GM19468 (cell line): ENCODE results near the gene HIP1R.

Experiments
- ATAC-seq: cut with Tn5 transposase; IDR thresholded peaks from one replicate; pipeline ENCODE4 v1.9.1; 2021; ENCODE audit warnings: mild to moderate bottlenecking, moderate library complexity, moderate number of reproducible peaks; ENCODE audit not compliant: unreplicated experiment; ENCODE audit errors: extremely low read depth

Gene HIP1R

GRCh38 chr12:122830517-122831214, 4.6 kb upstream of the HIP1R start:
- no peak for ATAC-seq

- ATAC-seq = no peak
Measured at GRCh38 chr12:122834104-122834920, 945 bp upstream of the HIP1R start.

GRCh38 chr12:122835750-122836026, 431 bp downstream of the HIP1R start:
- ATAC-seq = no peak

GRCh38 chr12:122836027-122836921, 1.0 kb downstream of the HIP1R start:
- ATAC-seq = no peak

- no peak for ATAC-seq
Measured at GRCh38 chr12:122837306-122838265, 2.3 kb downstream of the HIP1R start.

GRCh38 chr12:122838841-122839240, 3.6 kb downstream of the HIP1R start:
- ATAC-seq = no peak

- ATAC-seq = no peak
Measured at GRCh38 chr12:122839907-122840554, 4.8 kb downstream of the HIP1R start.

- ATAC-seq = no peak
Measured at GRCh38 chr12:122840580-122841513, 5.6 kb downstream of the HIP1R start.

- ATAC-seq = no peak
Measured at GRCh38 chr12:122841544-122842321, 6.5 kb downstream of the HIP1R start.

GRCh38 chr12:122842505-122843405, 7.5 kb downstream of the HIP1R start:
- no peak for ATAC-seq

- no peak for ATAC-seq
Measured at GRCh38 chr12:122843455-122843854, 8.2 kb downstream of the HIP1R start.

GRCh38 chr12:122844366-122844971, 9.2 kb downstream of the HIP1R start:
- no peak for ATAC-seq

- ATAC-seq = no peak
Measured at GRCh38 chr12:122845041-122845864, 10.0 kb downstream of the HIP1R start.

- ATAC-seq = no peak
Measured at GRCh38 chr12:122845865-122846621, 10.8 kb downstream of the HIP1R start.
